PC-9 (cell line): ENCODE measurements around the gene GORASP2.

Experiments used
- CTCF ChIP-seq: fragments of 200-600 bp; sonication (generic); conservative IDR thresholded peaks from 2 replicates; pipeline ENCODE4 v1.6.1; 2017; ENCODE audit warnings: mixed run types, antibody characterized with exemption, mild to moderate bottlenecking, moderate library complexity
- EZH2 ChIP-seq: fragments of 200-600 bp; sonication (generic); IDR thresholded peaks from 2 replicates; pipeline ENCODE4 v1.8.0; 2017; ENCODE audit warnings: antibody characterized with exemption, low read depth

DNA sequence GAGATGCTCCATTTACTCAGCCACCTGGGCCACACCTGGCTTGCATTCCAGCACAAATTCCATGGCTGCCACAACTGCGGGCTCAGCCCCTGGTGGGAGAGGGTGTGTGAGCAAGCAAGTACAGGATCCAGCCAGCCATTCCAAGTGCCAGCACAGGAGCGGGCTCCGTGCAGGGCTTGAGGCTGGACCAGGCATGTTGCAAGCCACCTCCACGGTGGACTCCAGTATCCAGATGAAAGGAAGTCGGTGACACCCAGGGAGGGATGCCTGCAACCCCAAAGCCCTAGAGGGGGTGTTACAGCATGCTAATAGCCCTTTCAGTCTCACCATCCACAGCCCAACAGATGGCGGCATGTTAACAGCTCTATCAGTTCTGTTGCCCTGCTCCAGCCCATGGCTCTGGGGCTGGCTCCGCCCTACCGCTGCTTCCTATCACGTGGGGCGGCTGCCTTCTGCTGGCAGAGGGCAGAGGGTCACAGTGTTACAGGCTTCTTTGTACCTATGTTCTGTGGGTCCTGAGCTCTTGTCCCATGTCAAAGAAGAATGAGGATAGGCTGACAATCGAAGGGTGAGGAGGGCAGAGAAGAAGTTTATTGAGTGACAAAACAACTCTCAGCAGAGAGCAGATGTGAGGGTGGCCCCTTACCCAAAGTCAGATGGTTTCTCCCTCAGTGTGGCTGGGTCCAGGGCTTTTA lies 11.7 kb upstream of the GORASP2 start:
- TF ChIP-seq CTCF (no peak), EZH2 (no peak)
